Body of pancreas (tissue), 4 donors: ENCODE data around the gene PHC3.

Experiments
- CTCF ChIP-seq, 7 experiments: fragments of 450-650 bp in 4 of 7; fragments of 200-600 bp in 3 of 7; sonication (generic) in 3 of 7; IDR thresholded peaks; one replicate each; pipeline ENCODE4 v1.5.1; 2016 to 2019; ENCODE audit warnings: antibody characterized with exemption in 7 of 7
- POLR2A ChIP-seq, 3 donors: fragments of 450-650 bp; IDR thresholded peaks; one replicate each; pipeline ENCODE4 v1.6.1; 2016; ENCODE audit warnings: antibody characterized with exemption in 3 of 3, mild to moderate bottlenecking in 2 of 3

GRCh38 chr3:170189398-170190256 is 8.1 kb upstream of the PHC3 start:
- TF ChIP-seq POLR2A (IDR thresholded peaks at IDR 0.05) (no peak), CTCF (IDR thresholded peaks at IDR 0.05) (no peak)
